ENCODE data around the gene ZYX. TPM values are rescaled to one million over a fixed set of nuclear protein-coding genes. Genes with fewer than 3 reads are reported as not detected.

ZYX gene
- total and polyA plus RNA-seq, 9 of the 15 experiments (the other 6 are each of a cell fraction or from before 2014, with no cell fraction given), result 1.8 to 130 (median 15.7) TPM

- peak; percentile 39; the same call in 1 of the 2 replicates for TF ChIP-seq STAT6 (CRISPR knock-in tag; IDR thresholded peaks at IDR 0.05)
- no peak for TF ChIP-seq PTBP1 (IDR thresholded peaks at IDR 0.05; ENCODE audit: low read depth, low read length)
- peak in 1 of 2 experiments; percentile 79; a peak in 2 of 4 replicates for TF ChIP-seq TRIM24 (IDR thresholded peaks at IDR 0.05)
- TF ChIP-seq ZBTB7A (IDR thresholded peaks at IDR 0.05; ENCODE audit: borderline replicate concordance, control insufficient read depth, low read depth, low read length), result peak; percentile 80
- TF ChIP-seq MGA (IDR thresholded peaks at IDR 0.05), result peak; percentile 79
- TF ChIP-seq GABPA (tag; conservative IDR thresholded peaks at IDR 0.05; ENCODE audit: low read depth), result peak; percentile 44
- no peak for TF ChIP-seq ZFP30 (CRISPR knock-in tag; IDR thresholded peaks at IDR 0.05; ENCODE audit: borderline replicate concordance)
- no peak for TF ChIP-seq SFPQ (IDR thresholded peaks at IDR 0.05; ENCODE audit: low read depth, low read length)
- TF ChIP-seq BHLHE40 (IDR thresholded peaks at IDR 0.05; ENCODE audit: low read length), result 0 out of 2 replicates have a peak, but pooled peaks have one; percentile 21
- TF ChIP-seq SMARCA5 (IDR thresholded peaks at IDR 0.05), result no peak
- TF ChIP-seq FIP1L1 (IDR thresholded peaks at IDR 0.05; ENCODE audit: low read depth, low read length, poor library complexity, severe bottlenecking), result peak; percentile 59
- no peak for TF ChIP-seq RNF2 (IDR thresholded peaks at IDR 0.05)
Observed at GRCh38 chr7:143345428-143345900, 35.7 kb upstream of the ZYX start (continued).

Measured in K562 (cell line).